HG02610 (cell line): Measurements from ENCODE around the gene SYNGAP1.
A peak's percentile ranks its signal among the peaks of the same experiment; 100 is the strongest.
"Not testable (repeated sequence)": the region's sequence is repeated elsewhere in the genome, so short reads cannot be mapped to it uniquely, and the experiment has no call there.

Source experiments
- ATAC-seq: cut with Tn5 transposase; IDR thresholded peaks from one replicate; pipeline ENCODE4 v1.9.1; 2021; ENCODE audit warnings: mild to moderate bottlenecking, moderate library complexity; ENCODE audit not compliant: unreplicated experiment

SYNGAP1 gene

DNA sequence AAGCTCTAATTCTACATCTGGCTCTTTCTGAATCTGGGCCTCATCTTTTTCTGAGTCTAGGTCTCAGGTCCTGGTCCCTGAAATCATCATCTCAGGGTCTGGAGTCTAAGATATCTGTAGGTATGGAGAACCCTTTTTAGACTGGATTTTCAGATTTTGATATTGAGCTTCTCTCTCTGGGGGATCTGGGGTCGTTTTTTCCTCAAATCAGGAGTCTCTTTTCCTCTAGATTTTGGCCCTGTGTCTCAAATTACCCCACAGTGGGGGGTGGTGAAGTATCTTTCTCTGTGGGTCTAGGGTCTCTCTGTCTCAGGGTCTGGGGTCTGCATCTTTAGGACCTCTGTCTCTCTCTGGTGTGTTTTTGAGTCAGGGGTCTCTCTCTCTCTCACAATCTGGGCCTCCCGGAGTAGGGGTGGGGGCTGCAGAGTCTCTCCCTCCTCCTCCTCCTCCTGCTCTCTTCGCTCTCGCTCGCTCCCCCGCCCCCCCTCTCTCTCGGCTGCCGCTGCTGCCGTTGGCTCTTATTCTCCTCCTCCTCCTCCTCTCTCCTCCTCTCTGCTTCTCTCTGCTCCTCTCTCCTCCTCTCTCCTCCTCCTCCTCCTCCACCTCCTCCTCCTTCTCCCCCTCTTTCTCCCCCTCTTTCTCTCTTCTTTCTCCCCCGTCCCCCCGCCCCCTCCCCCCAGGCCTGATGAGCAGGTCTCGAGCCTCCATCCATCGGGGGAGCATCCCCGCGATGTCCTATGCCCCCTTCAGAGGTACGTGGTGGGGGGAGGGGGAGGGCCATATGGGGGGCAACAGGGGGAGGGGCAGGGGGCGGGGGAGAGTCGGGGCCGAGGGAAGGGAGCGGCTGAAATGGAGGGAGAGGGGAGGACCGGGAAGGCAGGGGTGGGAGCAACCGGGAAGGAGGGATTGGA is at the start of gene SYNGAP1:
Gene SYNGAP1, plus strand, starts transcription at position 486 of the 911 bp plus-strand sequence. Its CDS starts 200 bp downstream, at position 686.
- ATAC-seq, result no peak

DNA sequence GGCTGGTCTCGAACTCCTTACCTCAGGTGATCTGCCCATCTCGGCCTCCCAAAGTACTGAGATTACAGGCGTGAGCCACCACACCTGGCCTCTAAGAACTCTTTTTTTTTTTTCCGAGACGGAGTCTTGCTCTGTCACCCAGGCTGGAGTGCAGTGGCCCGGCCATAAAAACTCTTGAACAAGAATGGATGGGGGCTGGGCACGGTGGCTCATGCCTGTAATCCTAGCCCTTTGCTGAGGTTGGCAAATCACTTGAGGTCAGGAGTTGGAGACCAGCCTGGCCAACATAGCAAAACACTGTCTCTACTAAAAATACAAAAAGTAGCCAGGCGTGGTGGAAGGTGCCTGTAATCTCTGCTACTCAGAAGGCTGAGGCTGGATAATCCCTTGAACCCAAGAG is 48.0 kb upstream of the SYNGAP1 start:
- ATAC-seq, result not testable (repeated sequence)

DNA sequence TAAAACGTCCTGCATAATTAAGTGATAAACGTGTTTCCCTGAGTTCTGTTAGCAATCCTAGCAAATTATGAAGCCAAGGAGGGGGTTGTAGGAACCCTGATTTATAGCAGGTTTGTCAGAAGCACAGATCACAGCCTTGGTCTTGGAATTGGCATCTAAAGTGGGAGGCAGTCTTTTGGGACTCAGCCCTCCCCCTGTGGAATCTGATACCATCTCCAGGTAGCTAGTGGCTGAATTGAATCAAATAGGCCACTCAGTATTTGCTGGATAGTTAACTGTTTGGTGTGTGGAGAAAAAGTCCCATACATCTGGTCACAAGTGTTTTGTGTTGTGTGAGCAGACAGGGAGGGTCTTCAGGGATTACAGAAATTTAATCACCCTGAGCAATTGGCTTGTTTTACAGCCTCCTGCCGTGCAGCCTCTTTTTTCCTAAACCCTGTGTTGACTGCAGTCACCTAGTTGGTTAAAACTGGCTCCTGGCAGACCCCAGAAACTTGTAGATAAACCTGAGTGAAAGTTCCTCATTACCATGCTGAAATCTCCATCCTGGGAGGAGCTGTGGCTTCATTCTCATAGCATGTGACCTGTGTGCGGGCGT is 47.2 kb upstream of the SYNGAP1 start:
- ATAC-seq, result no peak

DNA sequence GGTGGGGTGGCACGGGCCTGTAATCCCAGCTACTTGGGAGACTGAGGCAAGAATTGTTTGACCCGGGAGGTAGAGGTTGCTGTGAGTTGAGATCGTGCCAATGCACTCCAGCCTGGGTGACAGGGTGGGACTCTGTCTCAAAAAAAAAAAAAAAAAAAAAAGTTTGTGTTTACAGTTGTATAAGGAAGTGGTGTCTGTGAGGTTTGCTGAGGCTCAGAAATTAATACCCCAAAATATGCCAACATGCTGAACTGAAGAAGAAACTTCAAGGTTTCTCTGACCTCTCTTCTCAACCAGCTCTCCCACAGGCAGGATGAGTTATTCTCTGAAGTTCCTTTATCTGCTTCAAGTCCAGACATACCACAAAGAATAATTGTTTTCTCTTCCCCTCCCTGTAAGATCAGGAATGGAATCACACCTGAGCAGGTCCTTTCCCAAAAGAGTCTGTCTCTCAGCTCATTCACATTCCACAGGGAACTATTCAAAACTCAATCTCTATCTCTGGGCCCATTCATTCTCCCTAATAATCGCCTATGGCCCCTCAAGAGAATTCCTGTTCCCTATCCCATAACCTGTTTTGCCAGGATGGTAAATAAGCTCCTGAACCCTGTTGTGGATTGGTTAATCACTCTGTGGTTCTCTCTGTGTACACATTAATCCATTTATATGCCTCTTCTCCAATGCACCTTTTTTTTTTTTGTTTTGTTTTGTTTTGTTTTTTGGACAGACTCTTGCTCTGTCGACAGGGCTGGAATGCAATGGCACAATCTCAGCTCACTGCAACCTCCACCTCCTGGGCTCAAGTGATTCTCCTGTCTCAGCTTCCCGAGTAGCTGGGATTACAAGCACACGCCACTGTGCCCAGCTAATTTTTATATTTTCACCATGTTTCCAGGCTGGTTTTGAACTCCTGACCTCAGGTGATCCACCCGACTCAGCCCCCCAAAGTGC is 45.6 kb upstream of the SYNGAP1 start:
- ATAC-seq, result no peak

DNA sequence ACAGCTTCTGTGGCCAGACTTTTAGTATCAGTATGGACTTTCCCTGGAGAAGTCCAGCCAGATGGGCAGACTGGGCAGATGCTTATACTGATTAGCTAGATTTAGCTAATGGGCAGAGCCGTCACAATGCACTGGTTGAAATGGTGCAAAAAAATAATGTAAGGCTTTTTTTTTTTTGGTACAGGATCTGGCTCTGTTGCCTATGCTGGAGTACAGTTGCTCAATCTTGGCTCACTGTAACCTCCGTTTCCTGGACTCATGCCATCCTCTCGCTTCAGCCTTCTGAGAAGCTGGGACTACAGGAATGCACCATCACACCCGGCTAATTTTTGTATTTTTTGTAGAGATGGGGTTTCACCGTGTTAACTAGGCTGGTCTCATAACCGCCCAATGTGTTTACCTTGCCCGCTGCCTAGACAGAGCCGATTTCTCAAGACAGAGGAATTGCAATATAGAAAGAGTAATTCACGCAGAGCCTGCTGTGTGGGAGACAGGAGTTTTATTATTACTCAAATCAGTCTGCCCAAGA is 44.7 kb upstream of the SYNGAP1 start:
- no peak for ATAC-seq

DNA sequence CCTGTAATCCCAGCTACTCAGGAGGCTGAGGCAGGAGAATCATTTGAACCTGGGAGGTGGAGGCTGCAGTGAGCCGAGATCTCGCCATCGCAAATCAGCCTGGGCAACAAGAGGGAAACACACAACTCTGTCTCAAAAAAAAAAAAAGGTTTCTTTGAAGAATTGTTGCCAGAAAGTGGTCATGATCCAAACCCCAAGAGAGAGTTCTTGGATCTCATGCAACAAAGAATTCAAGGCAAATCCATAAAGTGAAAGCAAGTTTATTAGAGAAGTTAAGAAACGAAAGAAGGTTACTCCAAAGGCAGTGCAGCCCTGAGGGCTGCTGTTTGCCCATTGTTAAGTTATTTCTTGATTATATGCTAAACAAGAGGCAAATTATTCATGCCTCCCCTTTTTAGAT is 42.7 kb upstream of the SYNGAP1 start:
- ATAC-seq, result no peak

DNA sequence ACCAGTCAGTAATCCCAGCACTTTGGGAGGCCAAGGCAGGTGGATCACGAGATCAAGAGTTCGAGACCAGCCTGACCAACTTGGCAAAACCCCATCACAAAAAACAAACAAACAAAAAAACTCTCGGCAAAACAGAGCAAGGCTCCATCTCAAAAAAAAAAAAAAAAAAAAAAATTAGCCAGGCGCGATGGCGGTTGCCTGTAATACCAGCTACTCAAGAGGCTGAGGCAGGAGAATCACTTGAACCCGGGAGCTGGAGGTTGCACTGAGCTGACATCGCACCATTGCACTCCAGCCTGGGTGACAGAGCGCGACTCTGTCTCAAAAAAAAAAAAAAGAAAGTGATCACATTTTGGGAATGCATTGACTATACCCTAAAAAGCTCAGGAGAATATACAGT is 40.7 kb upstream of the SYNGAP1 start:
- ATAC-seq, result not testable (repeated sequence)

DNA sequence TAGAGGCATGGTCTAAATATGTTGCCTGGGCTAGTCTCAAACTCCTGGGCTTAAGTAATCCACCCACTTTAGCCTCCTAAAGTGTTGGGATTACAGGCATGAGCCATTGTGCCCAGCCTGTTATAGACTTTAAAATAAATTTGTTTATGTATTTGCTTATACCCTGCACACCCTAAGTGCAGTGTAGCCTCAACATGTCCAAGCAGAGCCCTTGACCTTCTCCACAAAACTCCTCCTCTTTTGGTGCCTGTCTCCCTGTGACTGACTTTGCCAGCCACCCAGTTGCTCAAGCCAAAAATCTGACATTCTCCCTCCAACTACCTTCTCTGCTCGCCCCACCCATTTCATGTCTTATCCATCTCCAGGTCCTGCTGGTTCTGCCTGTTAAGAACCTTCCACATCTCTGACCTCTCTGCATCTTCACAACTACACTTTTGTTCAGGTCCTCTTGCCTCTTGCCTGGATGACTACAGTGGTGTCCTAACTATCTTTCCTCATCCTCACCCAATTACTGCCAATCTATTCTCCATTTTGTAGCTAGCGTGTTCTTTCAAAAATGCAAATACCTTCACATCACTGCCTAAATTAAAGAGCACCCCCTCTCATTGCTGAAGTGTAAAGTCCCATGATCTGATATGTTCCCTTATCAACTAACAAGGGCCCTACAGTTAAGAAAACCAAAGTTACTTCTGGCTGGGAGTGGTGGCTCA is 39.4 kb upstream of the SYNGAP1 start:
- no peak for ATAC-seq

DNA sequence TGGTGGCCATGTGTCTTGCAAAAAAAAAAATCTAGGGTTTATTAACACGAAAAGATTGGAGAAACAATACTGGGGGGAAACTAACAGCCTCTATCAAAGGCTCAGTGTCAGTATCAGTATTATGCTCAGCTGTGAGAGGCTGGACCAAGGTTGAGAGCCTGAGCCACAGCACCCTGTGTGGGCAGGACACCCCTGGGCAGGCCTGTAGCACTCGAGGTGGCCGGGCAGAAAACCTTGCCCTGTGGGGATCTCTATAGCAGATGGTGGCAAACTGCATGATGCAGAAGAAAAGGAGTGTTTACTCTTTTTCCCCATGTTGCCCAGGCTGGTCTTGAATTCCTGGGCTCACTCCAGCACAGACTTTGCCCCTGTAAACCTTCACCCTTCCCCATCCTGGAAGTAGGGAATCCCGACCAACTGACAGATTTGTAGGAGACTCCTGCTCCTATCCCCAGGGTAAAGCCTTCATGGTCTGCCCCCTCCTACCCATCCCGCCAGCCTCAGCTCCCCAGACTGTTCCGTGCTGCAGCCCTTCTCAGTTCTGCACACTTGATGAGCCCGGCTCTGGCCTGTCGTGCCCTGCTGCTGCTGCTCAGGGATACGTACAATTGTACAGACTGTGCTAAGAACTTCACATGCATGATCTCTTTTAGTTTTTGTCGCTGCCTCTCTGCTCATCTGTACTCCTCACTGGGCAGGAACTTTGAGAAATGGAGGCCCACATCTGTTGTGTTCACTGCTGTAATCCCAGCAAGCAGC is 36.3 kb upstream of the SYNGAP1 start:
- no peak for ATAC-seq

DNA sequence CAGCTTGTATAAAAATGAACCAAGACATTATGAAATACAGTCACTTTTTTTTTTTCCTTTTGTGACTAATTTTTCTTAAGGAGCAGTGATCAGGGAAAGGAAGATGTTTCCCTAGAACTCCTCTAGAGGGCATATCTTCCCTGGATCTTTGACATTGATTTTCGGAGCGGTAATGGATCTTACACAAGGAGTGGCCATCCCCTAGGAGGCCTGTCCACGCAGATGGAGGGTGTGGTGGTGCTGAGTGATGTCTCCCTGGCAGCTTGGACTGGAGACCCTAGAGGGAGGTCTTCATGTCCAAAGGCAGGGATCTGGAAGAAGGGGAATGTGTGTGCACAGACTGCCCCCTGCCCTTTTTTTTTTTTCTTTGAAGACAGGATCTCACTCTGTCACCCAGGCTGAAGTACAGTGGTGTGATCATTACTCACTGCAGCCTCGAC is 35.3 kb upstream of the SYNGAP1 start:
- ATAC-seq, result no peak

DNA sequence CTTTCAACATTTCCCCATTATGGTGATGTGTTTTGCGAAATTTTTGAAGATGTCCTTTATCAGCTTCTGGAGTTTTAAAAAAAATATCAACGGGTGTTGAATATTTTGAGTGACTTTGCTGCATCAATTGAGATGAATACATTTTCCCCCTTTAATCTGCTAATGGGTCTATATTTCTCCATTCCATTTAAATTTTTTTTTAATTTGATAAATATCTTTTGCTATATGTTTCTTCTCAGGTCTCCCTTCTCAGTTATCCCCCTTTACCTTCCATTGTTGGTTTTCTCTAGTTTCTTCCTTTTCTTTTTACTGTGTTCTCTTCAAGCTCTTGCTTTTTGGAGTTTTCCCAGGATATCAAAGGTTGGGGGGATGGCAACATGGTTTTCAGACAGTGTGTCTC is 29.7 kb upstream of the SYNGAP1 start:
- no peak for ATAC-seq

DNA sequence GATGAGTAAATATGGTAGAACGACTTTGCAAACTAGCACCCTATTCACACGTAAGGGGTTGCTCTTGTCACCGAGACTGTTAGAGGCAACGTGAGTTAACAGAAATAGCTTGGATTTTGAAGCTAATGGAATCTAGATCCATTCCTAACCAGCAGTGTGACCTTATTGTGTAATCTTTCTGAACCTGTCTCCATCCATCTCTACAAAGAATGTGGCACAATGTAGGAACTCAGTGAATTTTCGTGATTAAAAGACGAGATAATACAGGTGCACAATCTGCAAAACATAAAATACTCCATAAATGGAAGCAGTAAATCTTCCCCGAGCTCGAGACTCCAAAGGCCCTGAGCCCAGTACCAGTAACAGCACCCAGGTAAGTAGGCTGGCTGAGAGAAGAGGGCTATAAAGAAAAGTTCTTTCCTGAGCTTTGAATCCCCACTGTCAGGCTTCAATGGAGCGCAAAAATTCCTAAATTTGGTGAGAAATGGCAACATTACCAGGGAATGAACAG is 29.0 kb upstream of the SYNGAP1 start:
- no peak for ATAC-seq

DNA sequence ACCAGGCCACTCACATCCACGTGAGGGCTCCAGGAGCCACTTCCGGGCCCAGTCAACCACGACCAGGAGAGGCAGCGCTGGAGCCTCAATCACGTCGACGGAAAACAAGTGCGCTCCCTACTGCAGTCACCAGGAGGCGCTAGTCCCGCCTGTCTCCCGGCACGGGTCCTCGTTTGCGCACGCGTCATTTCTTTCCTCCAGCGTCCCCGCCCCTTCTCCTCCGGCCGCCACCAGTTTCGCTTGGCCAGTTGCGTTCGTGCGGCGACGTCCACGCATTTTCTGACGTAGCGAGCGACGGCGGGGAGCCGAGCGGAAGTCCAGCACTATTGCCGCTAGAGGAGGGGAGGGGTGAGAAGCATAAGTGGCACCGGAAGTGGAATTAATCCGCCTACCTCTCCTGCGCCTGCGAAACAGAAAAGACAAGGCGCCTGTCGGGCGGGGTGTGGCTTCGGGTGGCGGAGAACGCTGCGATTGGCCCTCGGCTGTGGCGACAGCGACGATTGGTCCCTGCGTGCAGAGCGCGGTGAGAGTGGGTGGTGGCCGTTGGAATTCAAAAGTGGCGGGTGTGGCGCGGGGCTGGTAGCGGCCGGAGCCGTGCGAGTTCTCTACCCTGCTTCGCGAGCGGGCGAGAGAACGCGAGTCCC is 28.5 kb upstream of the SYNGAP1 start, which contains the start of gene KIFC1:
Gene KIFC1, plus strand, starts transcription at position 546 of the 644 bp plus-strand sequence. CDS start 163 bp downstream, outside the sequence.
- peak; percentile 88 for ATAC-seq

DNA sequence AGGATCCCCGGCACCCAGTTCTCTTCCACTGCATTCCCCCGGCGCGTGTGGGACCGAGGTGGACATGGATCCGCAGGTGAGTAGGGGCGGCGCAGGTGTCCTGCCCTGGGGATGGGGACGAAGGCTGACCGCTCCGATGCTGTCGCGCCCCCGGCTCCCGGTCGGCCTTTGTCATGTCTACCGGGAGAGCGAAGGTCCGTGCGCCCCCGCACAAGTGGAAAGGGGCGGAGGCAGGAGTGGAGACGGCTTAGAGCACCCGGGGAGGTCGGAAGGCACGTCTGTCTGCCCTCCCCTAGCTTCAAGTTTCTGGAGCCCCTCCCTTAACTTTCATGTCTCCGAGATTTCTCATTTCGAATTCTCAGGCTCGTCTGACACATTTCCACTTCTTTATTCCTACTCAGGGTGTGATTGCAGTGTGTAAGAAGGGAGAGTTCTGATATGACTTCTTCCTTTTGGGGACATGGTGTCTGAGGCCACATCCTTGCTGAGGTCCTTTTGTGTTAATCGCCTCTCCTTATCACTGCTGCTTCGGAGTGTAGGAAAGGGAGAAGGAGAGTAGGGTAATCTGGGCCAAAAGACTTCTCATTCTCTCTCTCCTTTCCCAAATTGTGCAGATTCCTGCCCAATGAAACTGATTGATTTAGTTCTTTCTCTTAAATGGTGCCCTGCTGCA is 27.8 kb upstream of the SYNGAP1 start:
- ATAC-seq, result peak; percentile 7

DNA sequence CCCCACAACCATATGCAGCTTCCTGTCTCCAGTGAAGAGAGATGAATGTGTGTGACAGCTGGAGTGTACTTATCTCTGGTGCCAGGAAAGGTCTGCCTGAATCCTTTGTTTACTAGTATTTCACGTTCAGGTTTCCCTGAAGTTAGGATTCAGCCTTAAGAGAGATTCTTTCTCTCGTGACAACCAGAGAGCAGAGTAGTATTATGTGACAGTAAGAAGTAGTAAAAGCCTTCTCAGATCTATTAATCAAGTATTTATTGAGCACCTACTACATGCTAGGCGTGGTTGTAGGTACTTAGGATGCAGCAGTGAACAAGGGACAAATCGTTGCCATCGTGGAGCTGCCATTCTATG is 27.3 kb upstream of the SYNGAP1 start:
- ATAC-seq, result no peak

DNA sequence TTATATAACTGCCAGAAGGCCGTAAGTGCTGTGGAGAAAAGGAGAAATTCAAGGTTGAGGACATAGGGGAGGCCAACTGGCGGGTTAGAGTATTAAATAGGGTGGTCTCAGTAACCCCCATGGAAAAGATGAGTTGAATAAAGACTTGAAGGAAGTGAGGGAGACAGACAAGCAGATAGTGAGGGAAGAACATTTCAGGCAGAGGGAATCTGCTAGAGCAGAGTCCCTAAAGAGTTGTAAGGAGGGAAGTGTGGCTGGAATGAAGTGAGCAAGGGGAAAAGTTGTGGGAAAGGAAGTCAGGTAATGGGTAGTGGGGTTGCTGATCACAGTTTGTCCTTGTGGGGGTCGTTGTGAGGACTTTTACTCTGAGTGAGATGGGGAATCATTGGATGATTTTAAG is 26.9 kb upstream of the SYNGAP1 start:
- ATAC-seq, result no peak

DNA sequence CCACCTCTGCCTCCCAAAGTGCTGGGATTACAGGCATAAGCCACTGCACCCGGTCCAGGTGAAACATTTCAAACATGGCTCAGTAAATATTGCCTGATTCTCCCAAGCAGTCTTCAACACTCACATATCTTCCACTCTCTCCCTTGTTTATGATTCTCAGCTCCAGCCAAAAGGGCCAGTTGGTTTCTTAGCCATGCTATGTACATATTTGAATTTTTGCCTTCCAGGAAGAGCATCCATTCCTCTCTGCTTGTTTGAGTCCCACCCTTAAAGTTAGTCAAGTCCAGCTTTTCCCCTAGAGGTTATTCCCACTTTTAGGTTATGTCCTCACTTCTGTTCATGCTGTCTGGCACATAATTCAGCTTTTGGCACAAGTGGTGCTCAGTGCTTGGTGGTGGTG is 22.3 kb upstream of the SYNGAP1 start:
- ATAC-seq, result no peak

DNA sequence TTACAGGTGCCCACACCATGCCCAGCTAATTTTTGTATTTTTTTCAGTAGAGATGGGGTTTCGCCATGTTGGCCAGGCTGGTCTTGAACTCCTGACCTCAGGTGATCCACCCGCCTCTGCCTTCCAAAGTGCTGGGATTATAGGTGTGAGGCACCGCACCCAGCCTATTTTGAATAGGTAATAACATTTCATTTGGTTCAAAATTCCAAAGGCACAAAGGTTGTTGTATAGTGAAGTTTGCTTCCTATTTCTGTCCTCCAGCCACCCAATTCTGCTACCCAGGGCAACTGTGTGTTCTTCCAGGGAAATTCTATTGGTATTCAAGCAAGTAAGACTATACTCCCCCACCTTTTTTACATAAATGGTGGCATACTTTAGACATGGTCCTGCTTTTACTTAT is 21.3 kb upstream of the SYNGAP1 start:
- not testable (repeated sequence) for ATAC-seq
